ENCODE data around the gene RPL13. TPM values are rescaled to one million over a fixed set of nuclear protein-coding genes. Genes with fewer than 3 reads are reported as not detected.

RPL13 gene
- total and polyA plus RNA-seq, 4 donors, result 699 to 2,663 (median 1,571) TPM

GRCh38 chr16:89529097-89529496 lies 31.4 kb upstream of the RPL13 start:
- Histone ChIP-seq H3K4me1 (ENCODE audit: control insufficient read depth in 4 of 4, insufficient read depth in 4 of 4, low read length in 3 of 4) (peaks cover 0 to 7% (median 3%) of the 10 kb centered on the region in 4 donors), H3K27ac (ENCODE audit: low read depth in 1 of 2, low read length in 2 of 2) (no peak overlapping the region), H3K9ac (ENCODE audit: low read depth in 1 of 2, low read length in 2 of 2) (no peak overlapping the region), H3K4me3 (ENCODE audit: low read depth in 1 of 3, low read length in 3 of 3) (no peak overlapping the region), H3K9me3 (ENCODE audit: control insufficient read depth in 4 of 4, low read length in 3 of 4) (no peaks in the 10 kb centered on the region), H3K36me3 (ENCODE audit: control insufficient read depth in 4 of 4, insufficient read depth in 3 of 4, low read depth in 1 of 4, low read length in 3 of 4) (peaks cover 10 to 74% (median 35%) of the 10 kb centered on the region in 4 donors), H3K27me3 (ENCODE audit: control insufficient read depth in 4 of 4, insufficient read depth in 4 of 4, low read length in 3 of 4) (no peaks in the 10 kb centered on the region)
- DNase-seq (ENCODE audit: low spot score), result no peak
- WGBS, result 89% methylated on average over 16 of the region's 16 CpGs
- TF ChIP-seq RXRA (IDR thresholded peaks at IDR 0.05), result no peak
- no peak for TF ChIP-seq ZBTB33 (IDR thresholded peaks at IDR 0.05)
- no peak for TF ChIP-seq FOXA2 (IDR thresholded peaks at IDR 0.05)
- no peak for TF ChIP-seq TAF1 (conservative IDR thresholded peaks at IDR 0.05)
- no peak for TF ChIP-seq RAD21 (IDR thresholded peaks at IDR 0.05)
- TF ChIP-seq SP1 (IDR thresholded peaks at IDR 0.05), result no peak
- TF ChIP-seq GABPA (IDR thresholded peaks at IDR 0.05 in 1 of 2, conservative IDR thresholded peaks at IDR 0.05 in 1 of 2), result no peak
- TF ChIP-seq MAX (IDR thresholded peaks at IDR 0.05), result no peak
- TF ChIP-seq HNF4G (IDR thresholded peaks at IDR 0.05), result no peak
- TF ChIP-seq NR2F2 (IDR thresholded peaks at IDR 0.05), result no peak
- TF ChIP-seq, protein P1, sequence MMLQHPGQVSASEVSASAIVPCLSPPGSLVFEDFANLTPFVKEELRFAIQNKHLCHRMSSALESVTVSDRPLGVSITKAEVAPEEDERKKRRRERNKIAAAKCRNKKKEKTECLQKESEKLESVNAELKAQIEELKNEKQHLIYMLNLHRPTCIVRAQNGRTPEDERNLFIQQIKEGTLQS (IDR thresholded peaks at IDR 0.05), result no peak
- TF ChIP-seq CTCF (IDR thresholded peaks at IDR 0.05; ENCODE audit: low read depth, low read length, missing input control), result no peak
- no peak for TF ChIP-seq REST (IDR thresholded peaks at IDR 0.05)
- no peak for TF ChIP-seq EGR1 (IDR thresholded peaks at IDR 0.05; ENCODE audit: low read depth in 2 of 2)
- TF ChIP-seq YY1 (IDR thresholded peaks at IDR 0.05), result no peak
